K562 treated with DMSO at 1 percent for 48 hours (cell line): Measurements from ENCODE around the gene NTF3. TPM values are rescaled to one million over a fixed set of nuclear protein-coding genes. Genes with fewer than 3 reads are reported as not detected.

ENCODE experiments used
- total RNA-seq: library from RNA; unstranded; fragments of 300-600 nt; gene quantifications from 2 replicates; pipeline ENCODE4 v1.2.3, GENCODE V29; 2022; ENCODE audit warnings: low replicate concordance; ENCODE audit errors: extremely low read depth

The NTF3 gene
- not detected in 2 replicates for total RNA-seq

DNA sequence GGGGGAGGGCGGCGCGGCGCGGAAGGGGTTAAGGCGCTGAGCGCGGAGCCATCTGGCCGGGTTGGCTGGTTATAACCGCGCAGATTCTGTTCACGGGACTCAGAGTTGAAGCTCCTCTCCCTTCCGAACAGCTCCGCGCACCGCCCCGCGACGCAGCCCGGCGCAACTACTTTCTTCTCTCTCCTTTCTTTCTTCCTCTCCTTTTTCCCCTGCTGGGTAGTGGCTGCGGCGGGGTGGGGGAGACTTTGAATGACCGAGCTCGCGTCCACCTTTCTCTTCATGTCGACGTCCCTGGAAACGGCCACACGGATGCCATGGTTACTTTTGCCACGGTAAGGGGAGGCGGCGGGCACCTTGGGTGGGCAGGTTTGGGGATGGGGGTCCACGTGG, at the start of gene NTF3:
Gene NTF3 (plus strand): TSS at position 98 of the 390 bp plus-strand sequence. CDS start 217 bp downstream, at position 315.

